ENCODE results near the gene SOX30. TPM values are rescaled to one million over a fixed set of nuclear protein-coding genes. Genes with fewer than 3 reads are reported as not detected.
A peak's percentile ranks its signal among the peaks of the same experiment; 100 is the strongest.

SOX30 gene
- total RNA-seq, 1 donor = 0.09 TPM

- DNase-seq (ENCODE audit: low read depth) = no peak
- no peak overlapping the region for H3K4me3 ChIP-seq (ENCODE audit: low read depth, low read length)
- no peak for TF ChIP-seq CTCF (IDR thresholded peaks at IDR 0.05; ENCODE audit: insufficient read depth, low read length)
Observed at GRCh38 chr5:157616785-157617184, 35.5 kb downstream of the SOX30 start.

GRCh38 chr5:157613385-157614245 lies 38.6 kb downstream of the SOX30 start:
- no peak for TF ChIP-seq CTCF (IDR thresholded peaks at IDR 0.05; ENCODE audit: insufficient read depth, low read length)
- no peak overlapping the region for H3K4me3 ChIP-seq (ENCODE audit: low read depth, low read length)
- no peak for DNase-seq (ENCODE audit: low read depth)

GRCh38 chr5:157612581-157612980 lies 39.7 kb downstream of the SOX30 start:
- no peak for DNase-seq (ENCODE audit: low read depth)
- no peak for TF ChIP-seq CTCF (IDR thresholded peaks at IDR 0.05; ENCODE audit: insufficient read depth, low read length)
- H3K4me3 ChIP-seq (ENCODE audit: low read depth, low read length) = no peak overlapping the region

- no peak overlapping the region for H3K4me3 ChIP-seq (ENCODE audit: low read depth, low read length)
- no peak for TF ChIP-seq CTCF (IDR thresholded peaks at IDR 0.05; ENCODE audit: insufficient read depth, low read length)
- DNase-seq (ENCODE audit: low read depth) = no peak
Observed at GRCh38 chr5:157611571-157612476, 40.4 kb downstream of the SOX30 start.

- DNase-seq (ENCODE audit: low read depth) = no peak
- no peak for TF ChIP-seq CTCF (IDR thresholded peaks at IDR 0.05; ENCODE audit: insufficient read depth, low read length)
- no peak overlapping the region for H3K4me3 ChIP-seq (ENCODE audit: low read depth, low read length)
Observed at GRCh38 chr5:157610990-157611389, 41.2 kb downstream of the SOX30 start.

GRCh38 chr5:157608972-157609565 lies 43.2 kb downstream of the SOX30 start:
- no peak for TF ChIP-seq CTCF (IDR thresholded peaks at IDR 0.05; ENCODE audit: insufficient read depth, low read length)
- no peak overlapping the region for H3K4me3 ChIP-seq (ENCODE audit: low read depth, low read length)
- peak; percentile 16 for DNase-seq (ENCODE audit: low read depth)

Data from fibroblast of the aortic adventitia (primary cell).